Chondrocyte (in vitro differentiated cells): Measurements from ENCODE around the gene CCDC116. TPM values are rescaled to one million over a fixed set of nuclear protein-coding genes. Genes with fewer than 3 reads are reported as not detected.
"Not testable (repeated sequence)": the region's sequence is repeated elsewhere in the genome, so short reads cannot be mapped to it uniquely, and the experiment has no call there.

Source experiments
- DNase-seq: peaks from one replicate; pipeline ENCODE4 v3.0.0; 2021; ENCODE audit warnings: mixed read lengths, low spot score
- H3K27ac Mint-ChIP-seq: one replicate; pipeline ENCODE4 v1.8.0; 2021; ENCODE audit warnings: mild to moderate bottlenecking, moderate library complexity, mixed read lengths; ENCODE audit not compliant: unreplicated experiment
- H3K27me3 Mint-ChIP-seq: 2 replicates; pipeline ENCODE4 v1.8.0; 2021; ENCODE audit warnings: low read depth, mixed read lengths
- H3K36me3 Mint-ChIP-seq: 2 replicates; pipeline ENCODE4 v1.8.0; 2021; ENCODE audit warnings: low read depth, mixed read lengths
- H3K4me1 Mint-ChIP-seq: 2 replicates; pipeline ENCODE4 v1.8.0; 2021; ENCODE audit warnings: low read depth, mild to moderate bottlenecking, mixed read lengths
- H3K4me3 Mint-ChIP-seq: one replicate; pipeline ENCODE4 v1.8.0; 2021; ENCODE audit warnings: mild to moderate bottlenecking, moderate library complexity, mixed read lengths; ENCODE audit not compliant: unreplicated experiment
- H3K9me3 Mint-ChIP-seq: 2 replicates; pipeline ENCODE4 v1.8.0; 2021; ENCODE audit warnings: low read depth, mixed read lengths
- CTCF ChIP-seq: fragments of 200-600 bp; sonication (generic); IDR thresholded peaks from 2 replicates; pipeline ENCODE4 v1.5.0; 2021; ENCODE audit warnings: antibody characterized with exemption, mild to moderate bottlenecking, moderate library complexity
- total RNA-seq: library from RNA; stranded (reverse); gene quantifications from 3 replicates; pipeline ENCODE4 v1.2.1, GENCODE V29; 2021

The CCDC116 gene
- total RNA-seq, 1 donor from 2014 or later = 0.47 TPM

GRCh38 chr22:21594865-21595452, 37.6 kb upstream of the CCDC116 start:
- Mint-ChIP-seq H3K27me3 (no peaks in the 10 kb centered on the region), H3K9me3 (no peaks in the 10 kb centered on the region), H3K4me3 (no peak overlapping the region), H3K4me1 (peaks cover 36% of the 10 kb centered on the region), H3K36me3 (peaks cover 23% of the 10 kb centered on the region), H3K27ac (peak overlapping the region; percentile 42)
- DNase-seq = no peak
- TF ChIP-seq CTCF = no peak

- peaks cover 22% of the 10 kb centered on the region for H3K4me1 Mint-ChIP-seq
- H3K36me3 Mint-ChIP-seq = peaks cover 23% of the 10 kb centered on the region
- H3K27ac Mint-ChIP-seq, H3K9me3 Mint-ChIP-seq, DNase-seq, H3K4me3 Mint-ChIP-seq, H3K27me3 Mint-ChIP-seq: not testable (repeated sequence)
Measured at GRCh38 chr22:21596356-21597135, 36.0 kb upstream of the CCDC116 start.

- H3K27ac Mint-ChIP-seq = no peak overlapping the region
- no peaks in the 10 kb centered on the region for H3K9me3 Mint-ChIP-seq
- no peak for DNase-seq
- no peak for TF ChIP-seq CTCF
- H3K4me1 Mint-ChIP-seq = peaks cover 19% of the 10 kb centered on the region
- no peak overlapping the region for H3K4me3 Mint-ChIP-seq
- no peaks in the 10 kb centered on the region for H3K27me3 Mint-ChIP-seq
- H3K36me3 Mint-ChIP-seq = peaks cover 24% of the 10 kb centered on the region
Measured at GRCh38 chr22:21598302-21598701, 34.3 kb upstream of the CCDC116 start.

GRCh38 chr22:21599053-21599893, 33.3 kb upstream of the CCDC116 start:
- TF ChIP-seq CTCF = no peak
- no peak for DNase-seq
- Mint-ChIP-seq H3K4me3 (no peak overlapping the region), H3K36me3 (peaks cover 14% of the 10 kb centered on the region), H3K27me3 (no peaks in the 10 kb centered on the region), H3K9me3 (no peaks in the 10 kb centered on the region), H3K4me1 (peaks cover 19% of the 10 kb centered on the region), H3K27ac (peak overlapping the region; percentile 67)

- H3K27ac Mint-ChIP-seq = peak overlapping the region; percentile 69
- H3K36me3 Mint-ChIP-seq = peaks cover 6% of the 10 kb centered on the region
- H3K4me3 Mint-ChIP-seq = no peak overlapping the region
Measured at GRCh38 chr22:21602579-21602978, 30.0 kb upstream of the CCDC116 start.

More at GRCh38 chr22:21602579-21602978, 30.0 kb upstream of the CCDC116 start:
- TF ChIP-seq CTCF = no peak
- H3K9me3 Mint-ChIP-seq = no peaks in the 10 kb centered on the region
- peaks cover 25% of the 10 kb centered on the region for H3K4me1 Mint-ChIP-seq
- H3K27me3 Mint-ChIP-seq = no peaks in the 10 kb centered on the region
- DNase-seq = no peak
